Right lobe of liver (tissue), 6 donors: ENCODE results near the gene MYRF. TPM values are rescaled to one million over a fixed set of nuclear protein-coding genes. Genes with fewer than 3 reads are reported as not detected.
A peak's percentile ranks its signal among the peaks of the same experiment; 100 is the strongest.

ENCODE experiments used
- ATAC-seq, 4 donors: fragments of 200-7000 bp; cut with Tn5 transposase; one replicate each; pipeline ENCODE4 v1.9.1; 2020; ENCODE audit warnings: mild to moderate bottlenecking in 4 of 4, moderate library complexity in 4 of 4
- DNase-seq, 3 donors: peaks; one replicate each; pipeline ENCODE4 v3.0.0-alpha.2; 2020
- H3K27ac ChIP-seq, 3 donors: fragments of 200-600 bp; one replicate each; pipeline ENCODE4 v1.8.0; 2022
- H3K27me3 ChIP-seq, 2 donors: fragments of 200-600 bp; one replicate each; pipeline ENCODE4 v1.8.0; 2022
- H3K36me3 ChIP-seq, 4 donors: fragments of 200-600 bp; sonication (generic) in 1 of 4; one replicate each; pipeline versions ENCODE4 v1.5.1 to v1.8.0; 2017 to 2022; ENCODE audit warnings: control low read depth in 1 of 4
- H3K4me1 ChIP-seq, 4 donors: fragments of 200-600 bp; sonication (generic) in 1 of 4; one replicate each; pipeline versions ENCODE4 v1.5.1 to v1.8.0; 2017 to 2022; ENCODE audit warnings: control low read depth in 1 of 4
- H3K4me3 ChIP-seq, 3 donors: fragments of 200-600 bp; one replicate each; pipeline ENCODE4 v1.8.0; 2022
- H3K9me3 ChIP-seq, 4 donors: fragments of 200-600 bp; sonication (generic) in 1 of 4; one replicate each; pipeline versions ENCODE4 v1.5.1 to v1.8.0; 2017 to 2022; ENCODE audit warnings: control low read depth in 1 of 4
- POLR2A ChIP-seq: fragments of 450-650 bp; IDR thresholded peaks from one replicate; pipeline ENCODE4 v1.6.1; 2017; ENCODE audit warnings: antibody characterized with exemption, mild to moderate bottlenecking
- WGBS: methylation state at CpG from one replicate; pipeline ENCODE4 v1.1.6; 2018; ENCODE audit warnings: low coverage, low lambda C conversion rate; ENCODE audit not compliant: insufficient coverage; ENCODE audit errors: missing lambda C conversion rate; 5-methylcytosine and 5-hydroxymethylcytosine counted together
- intact Hi-C, 2 donors: fragments of 100-400 bp; cut with DNase I; formaldehyde crosslinking; loops; one replicate each; pipeline versions ENCODE4 v1.11.2 to v1.14.1; 2022
- total RNA-seq, 6 experiments: library from RNA; depleted of rRNA in 2 of 6; stranded (reverse); fragments of >200 nt in 2 of 6; fragmentation: NEBNext Ultra II Directional in 3 of 6; extraction: Animal tissue kit (Norgen Biotek cat#: 25700) in 3 of 6; gene quantifications; one replicate each; pipeline versions ENCODE4 v1.1.0 to v1.2.4, GENCODE V29; 2016 to 2023
- TF ChIP-seq, protein P1 (sequence below), 4 donors: fragments of 200-600 bp in 3 of 4; fragments of 450-650 bp in 1 of 4; IDR thresholded peaks; one replicate each; pipeline versions ENCODE4 v1.5.1 to v1.8.0; 2016 to 2022; ENCODE audit warnings: antibody characterized with exemption in 4 of 4, mild to moderate bottlenecking in 2 of 4
- donor health status: DM: no; HTN: yes; CAD: no.
- donor health status: DM: no; HTN: no; CAD: no.
- donor health status: DM: no; HTN: no; CAD: no.
- donor health status: DM: no; HTN: yes; CAD: no.
- donor health status: DM: no; HTN: yes; CAD: no.

MYRF gene
- total RNA-seq, 6 experiments from 2014 or later: 7.6 to 16.4 (median 11.6) TPM

DNA sequence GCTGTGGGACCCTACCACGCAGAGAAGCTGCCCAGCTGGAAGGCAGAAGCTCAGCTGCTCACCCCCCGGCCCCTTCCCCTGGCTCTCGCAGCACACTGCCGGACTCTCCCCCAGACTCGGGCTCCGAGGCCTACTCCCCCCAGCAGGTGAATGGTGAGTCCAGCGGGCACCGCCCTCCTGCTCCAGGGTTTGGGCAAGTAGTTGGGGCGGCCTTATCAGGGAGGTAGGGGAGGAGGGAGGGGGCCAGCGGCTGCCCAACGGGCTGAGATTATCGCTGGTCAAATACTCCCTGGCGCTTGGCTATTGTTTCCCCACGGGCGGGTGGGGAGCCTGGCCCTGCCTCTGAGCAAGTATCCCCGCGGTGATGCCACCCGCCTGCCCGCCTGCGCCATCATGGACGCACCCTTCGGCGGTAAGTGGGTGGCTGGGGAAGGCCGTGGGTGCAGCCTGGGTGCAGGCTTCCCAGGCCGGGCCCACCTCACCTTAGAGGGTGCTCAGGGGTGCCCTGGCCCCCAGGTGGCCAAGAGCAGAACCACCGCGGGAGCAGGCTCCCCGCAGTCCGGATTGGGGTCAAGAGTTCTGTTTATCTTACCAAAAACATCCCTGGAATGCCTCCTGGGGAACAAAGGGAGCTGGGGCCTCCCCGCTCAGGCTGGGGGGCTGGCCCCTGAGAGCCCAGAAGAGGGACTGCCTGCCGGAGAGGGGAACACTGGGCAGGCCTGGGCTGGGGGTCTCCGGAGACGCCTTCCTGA lies 16.9 kb downstream of the MYRF start:
- H3K4me3 ChIP-seq: no peak overlapping the region
- H3K36me3 ChIP-seq: no peaks in the 10 kb centered on the region
- H3K4me1 ChIP-seq: peaks cover 0 to 37% (median 6%) of the 10 kb centered on the region in 4 donors
- 50% methylated on average over 10 of the region's 33 CpGs for WGBS
- ATAC-seq (peak in 1 of 4 donors; percentile 32), DNase-seq (no peak)
- intact Hi-C loops: no loop called here
- TF ChIP-seq, protein P1, sequence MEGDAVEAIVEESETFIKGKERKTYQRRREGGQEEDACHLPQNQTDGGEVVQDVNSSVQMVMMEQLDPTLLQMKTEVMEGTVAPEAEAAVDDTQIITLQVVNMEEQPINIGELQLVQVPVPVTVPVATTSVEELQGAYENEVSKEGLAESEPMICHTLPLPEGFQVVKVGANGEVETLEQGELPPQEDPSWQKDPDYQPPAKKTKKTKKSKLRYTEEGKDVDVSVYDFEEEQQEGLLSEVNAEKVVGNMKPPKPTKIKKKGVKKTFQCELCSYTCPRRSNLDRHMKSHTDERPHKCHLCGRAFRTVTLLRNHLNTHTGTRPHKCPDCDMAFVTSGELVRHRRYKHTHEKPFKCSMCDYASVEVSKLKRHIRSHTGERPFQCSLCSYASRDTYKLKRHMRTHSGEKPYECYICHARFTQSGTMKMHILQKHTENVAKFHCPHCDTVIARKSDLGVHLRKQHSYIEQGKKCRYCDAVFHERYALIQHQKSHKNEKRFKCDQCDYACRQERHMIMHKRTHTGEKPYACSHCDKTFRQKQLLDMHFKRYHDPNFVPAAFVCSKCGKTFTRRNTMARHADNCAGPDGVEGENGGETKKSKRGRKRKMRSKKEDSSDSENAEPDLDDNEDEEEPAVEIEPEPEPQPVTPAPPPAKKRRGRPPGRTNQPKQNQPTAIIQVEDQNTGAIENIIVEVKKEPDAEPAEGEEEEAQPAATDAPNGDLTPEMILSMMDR (IDR thresholded peaks at IDR 0.05): peak in 2 of 4 donors; percentile 7 to 42
- no peak for TF ChIP-seq POLR2A
- peak overlapping the region in 1 of 3 donors; percentile 37 for H3K27ac ChIP-seq
- no peaks in the 10 kb centered on the region for H3K9me3 ChIP-seq
- H3K27me3 ChIP-seq: no peaks in the 10 kb centered on the region

DNA sequence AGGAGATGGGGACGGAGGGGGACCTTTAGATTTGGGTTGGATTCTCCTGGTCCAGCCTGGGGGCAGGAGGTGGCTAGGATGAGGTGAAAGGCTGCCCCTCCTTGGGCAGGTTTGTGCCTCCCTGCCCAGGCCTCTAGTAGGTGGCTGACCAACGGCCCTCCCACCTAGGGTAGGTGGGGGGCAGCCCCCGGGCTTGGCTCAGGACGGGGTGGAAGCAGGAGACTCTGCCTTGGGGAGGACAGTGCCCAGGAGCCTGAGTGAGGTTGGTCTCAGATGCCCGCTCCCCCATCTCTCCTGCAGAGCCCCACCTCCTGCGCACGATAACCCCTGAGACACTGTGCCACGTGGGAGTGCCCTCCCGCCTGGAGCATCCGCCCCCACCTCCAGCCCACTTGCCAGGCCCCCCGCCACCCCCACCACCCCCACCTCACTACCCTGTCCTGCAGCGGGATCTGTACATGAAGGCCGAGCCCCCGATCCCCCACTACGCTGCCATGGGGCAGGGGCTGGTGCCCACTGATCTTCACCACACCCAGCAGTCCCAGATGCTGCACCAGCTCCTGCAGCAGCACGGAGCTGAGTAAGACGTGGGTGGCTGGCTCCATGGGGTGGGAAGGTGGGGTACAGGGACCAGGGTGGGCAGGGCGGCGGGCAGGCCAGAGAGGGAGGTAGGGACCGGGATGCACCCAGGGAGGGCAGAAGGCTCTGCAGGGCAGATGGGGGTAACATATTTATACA lies 17.7 kb downstream of the MYRF start:
- Histone ChIP-seq H3K27ac (no peak overlapping the region), H3K9me3 (no peaks in the 10 kb centered on the region), H3K36me3 (no peaks in the 10 kb centered on the region), H3K27me3 (no peaks in the 10 kb centered on the region), H3K4me1 (peaks cover 0 to 37% (median 6%) of the 10 kb centered on the region in 4 donors), H3K4me3 (no peak overlapping the region)
- DNase-seq (no peak), ATAC-seq (no peak)
- intact Hi-C loops: no loop called here
- 81% methylated on average over 10 of the region's 20 CpGs for WGBS
- TF ChIP-seq, protein P1 (IDR thresholded peaks at IDR 0.05): no peak
- TF ChIP-seq POLR2A: no peak

DNA sequence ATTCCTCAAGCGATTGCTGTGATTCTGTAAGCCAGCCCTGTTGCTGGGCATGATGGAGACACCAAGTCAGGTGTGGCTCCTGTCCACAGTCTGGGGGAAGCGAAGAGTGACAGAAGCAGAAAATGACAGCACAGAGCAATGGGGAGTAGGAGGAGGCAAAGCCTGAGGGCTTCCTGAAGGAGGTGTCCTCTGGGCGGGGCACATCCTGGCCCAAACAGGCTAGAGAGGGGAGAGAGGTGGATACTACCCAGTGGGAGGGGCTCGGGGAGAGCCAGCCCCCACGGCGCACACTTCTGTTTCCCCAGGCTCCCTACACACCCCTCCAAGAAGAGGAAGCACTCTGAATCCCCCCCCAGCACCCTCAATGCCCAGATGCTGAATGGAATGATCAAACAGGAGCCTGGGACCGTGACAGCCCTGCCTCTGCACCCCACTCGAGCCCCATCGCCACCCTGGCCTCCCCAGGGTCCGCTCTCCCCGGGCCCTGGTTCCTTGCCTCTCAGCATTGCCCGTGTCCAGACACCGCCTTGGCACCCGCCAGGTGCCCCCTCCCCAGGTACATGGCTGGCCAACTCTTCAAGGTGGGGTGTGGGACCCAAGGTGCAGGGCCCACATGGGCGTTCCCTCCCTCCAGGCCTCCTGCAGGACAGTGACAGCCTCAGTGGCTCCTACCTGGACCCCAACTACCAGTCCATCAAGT lies 18.9 kb downstream of the MYRF start:
- Histone ChIP-seq H3K27me3 (no peaks in the 10 kb centered on the region), H3K4me3 (no peak overlapping the region), H3K27ac (no peak overlapping the region), H3K4me1 (peaks cover 0 to 33% (median 6%) of the 10 kb centered on the region in 4 donors), H3K9me3 (no peaks in the 10 kb centered on the region), H3K36me3 (no peaks in the 10 kb centered on the region)
- ATAC-seq: no peak
- WGBS: 80% methylated on average over 3 of the region's 15 CpGs
- intact Hi-C loops: no loop called here
- no peak for TF ChIP-seq POLR2A
- TF ChIP-seq, protein P1 (IDR thresholded peaks at IDR 0.05): no peak
- DNase-seq: no peak

DNA sequence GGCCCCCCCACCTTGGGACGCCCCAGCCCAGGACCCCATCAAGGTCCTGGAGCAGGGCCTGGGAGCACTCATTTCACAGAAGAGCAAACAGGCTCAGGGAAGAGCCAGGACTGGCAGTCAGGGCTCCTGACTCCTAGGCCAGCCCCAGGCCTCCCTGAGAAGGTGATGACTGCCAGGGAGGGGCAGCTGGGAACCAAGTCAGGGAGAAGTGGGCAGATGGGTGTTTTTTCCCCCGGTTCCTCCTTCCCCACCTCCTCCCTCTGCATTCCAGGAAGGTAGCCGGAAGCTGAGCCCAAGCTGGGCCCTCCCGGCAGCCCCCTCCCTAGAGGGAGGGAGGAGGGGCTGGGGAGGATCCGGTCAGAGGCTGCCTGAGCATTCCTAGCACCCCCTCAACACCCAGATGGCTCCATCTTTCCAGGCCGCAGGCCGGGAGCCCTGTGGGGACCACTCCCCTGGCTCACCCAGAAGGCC lies 19.6 kb downstream of the MYRF start:
- H3K27me3 ChIP-seq: no peaks in the 10 kb centered on the region
- H3K27ac ChIP-seq: no peak overlapping the region
- no peak for ATAC-seq
- TF ChIP-seq, protein P1 (IDR thresholded peaks at IDR 0.05): no peak
- TF ChIP-seq POLR2A: no peak
- intact Hi-C loops: no loop called here
- H3K4me1 ChIP-seq: peaks cover 0 to 26% (median 6%) of the 10 kb centered on the region in 4 donors
- no peaks in the 10 kb centered on the region for H3K36me3 ChIP-seq
- DNase-seq: no peak
- WGBS: no CpG with 5 or more reads among the region's 7 CpGs
- no peak overlapping the region for H3K4me3 ChIP-seq
- H3K9me3 ChIP-seq: no peaks in the 10 kb centered on the region
